ENCODE results near the gene ADORA2A. TPM values are rescaled to one million over a fixed set of nuclear protein-coding genes. Genes with fewer than 3 reads are reported as not detected.

The ADORA2A gene
- polyA plus RNA-seq, 1 experiment = 2.8 TPM

DNA sequence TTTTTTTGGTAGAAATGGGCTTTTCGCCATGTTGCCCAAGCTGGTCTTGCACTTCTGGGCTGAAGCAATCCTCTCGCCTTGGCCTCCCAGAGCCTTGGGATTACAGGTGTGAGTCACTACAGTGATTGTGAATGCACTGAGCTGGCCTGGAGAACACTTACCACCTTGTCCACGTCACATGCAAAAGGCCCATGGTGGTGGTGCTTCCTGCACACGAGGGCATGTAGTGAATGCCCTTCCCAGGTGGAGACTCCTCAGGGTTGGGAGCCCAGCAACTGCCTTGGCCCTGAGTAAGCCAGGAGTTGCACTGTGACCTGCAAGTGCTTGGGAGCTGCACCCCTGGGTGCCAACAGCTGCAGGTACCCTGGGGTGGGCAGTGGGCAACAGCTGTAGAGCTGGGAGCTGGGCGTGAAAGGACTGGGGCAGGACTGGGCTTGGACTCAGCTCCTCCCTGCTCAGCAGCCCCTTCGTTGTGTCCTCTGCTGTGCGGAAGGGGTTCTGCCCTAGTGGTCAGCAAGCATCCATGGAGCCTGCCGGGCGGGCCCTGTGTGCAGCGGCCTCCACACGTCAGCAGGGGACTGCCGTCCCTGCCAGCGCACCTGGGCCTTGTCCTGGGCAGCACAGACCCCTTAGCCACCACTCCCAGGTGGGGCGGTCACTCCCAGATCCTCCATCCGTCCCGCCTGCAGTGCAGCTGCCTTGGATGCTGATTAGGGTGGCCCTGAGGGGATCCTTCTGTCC, 9.3 kb upstream of the ADORA2A start:
- DNase-seq (ENCODE audit: low read depth) = no peak
- POLR2A ChIA-PET = no interaction called here

GRCh38 chr22:24418786-24419474, 8.5 kb upstream of the ADORA2A start:
- Histone ChIP-seq H3K4me3 (ENCODE audit: low read depth, low read length) (no peak overlapping the region), H3K36me3 (ENCODE audit: control insufficient read depth, insufficient read depth, low read length) (peaks cover 8% of the 10 kb centered on the region), H3K27me3 (ENCODE audit: control insufficient read depth, insufficient read depth, low read length) (no peaks in the 10 kb centered on the region)
- POLR2A ChIA-PET = no interaction called here
- TF ChIP-seq CTCF (IDR thresholded peaks at IDR 0.05; ENCODE audit: insufficient read depth, low read depth, low read length) = no peak
- no peak for DNase-seq (ENCODE audit: low read depth)
- CTCF ChIA-PET = interaction anchor here (4.0 kb wide), 1 partner anchor 85 kb away, joined by 15 read pairs; no protein-coding TSS in a partner anchor

More for the DNA sequence above, 9.3 kb upstream of the ADORA2A start:
- Histone ChIP-seq H3K27me3 (ENCODE audit: control insufficient read depth, insufficient read depth, low read length) (no peaks in the 10 kb centered on the region), H3K36me3 (ENCODE audit: control insufficient read depth, insufficient read depth, low read length) (peaks cover 8% of the 10 kb centered on the region), H3K4me3 (ENCODE audit: low read depth, low read length) (no peak overlapping the region)
- CTCF ChIA-PET = interaction anchor here (1.3 to 4.0 kb wide), 2 partner anchors 86 to 103 kb away, joined by 3 to 15 read pairs; no protein-coding TSS in a partner anchor
- no peak for TF ChIP-seq CTCF (IDR thresholded peaks at IDR 0.05; ENCODE audit: insufficient read depth, low read depth, low read length)

DNA sequence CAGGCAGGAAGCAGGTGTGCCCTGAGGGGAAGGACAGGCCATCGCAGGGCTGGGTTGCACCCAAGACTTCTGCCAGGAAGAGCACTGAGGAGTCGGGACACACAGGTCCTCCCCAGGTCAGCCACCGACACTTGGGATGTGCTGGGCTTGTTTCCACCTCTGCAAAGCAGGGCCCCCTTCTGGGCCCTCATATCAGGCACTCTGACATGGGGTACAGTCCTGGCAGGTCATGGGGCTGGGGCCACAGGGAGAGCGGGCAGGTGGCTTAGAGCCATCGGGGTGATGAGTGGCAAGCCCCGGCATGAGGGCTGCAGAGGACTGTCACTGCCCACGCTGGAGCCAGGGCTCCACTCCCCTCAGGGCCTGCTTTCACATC, 7.9 kb upstream of the ADORA2A start:
- no peak for TF ChIP-seq CTCF (IDR thresholded peaks at IDR 0.05; ENCODE audit: insufficient read depth, low read depth, low read length)
- ChIA-PET CTCF (interaction anchor here (5.7 kb wide), 1 partner anchor 85 kb away, joined by 50 read pairs; no protein-coding TSS in a partner anchor), POLR2A (no interaction called here)
- DNase-seq (ENCODE audit: low read depth) = no peak
- H3K36me3 ChIP-seq (ENCODE audit: control insufficient read depth, insufficient read depth, low read length) = peaks cover 8% of the 10 kb centered on the region
- H3K27me3 ChIP-seq (ENCODE audit: control insufficient read depth, insufficient read depth, low read length) = no peaks in the 10 kb centered on the region
- no peak overlapping the region for H3K4me3 ChIP-seq (ENCODE audit: low read depth, low read length)

DNA sequence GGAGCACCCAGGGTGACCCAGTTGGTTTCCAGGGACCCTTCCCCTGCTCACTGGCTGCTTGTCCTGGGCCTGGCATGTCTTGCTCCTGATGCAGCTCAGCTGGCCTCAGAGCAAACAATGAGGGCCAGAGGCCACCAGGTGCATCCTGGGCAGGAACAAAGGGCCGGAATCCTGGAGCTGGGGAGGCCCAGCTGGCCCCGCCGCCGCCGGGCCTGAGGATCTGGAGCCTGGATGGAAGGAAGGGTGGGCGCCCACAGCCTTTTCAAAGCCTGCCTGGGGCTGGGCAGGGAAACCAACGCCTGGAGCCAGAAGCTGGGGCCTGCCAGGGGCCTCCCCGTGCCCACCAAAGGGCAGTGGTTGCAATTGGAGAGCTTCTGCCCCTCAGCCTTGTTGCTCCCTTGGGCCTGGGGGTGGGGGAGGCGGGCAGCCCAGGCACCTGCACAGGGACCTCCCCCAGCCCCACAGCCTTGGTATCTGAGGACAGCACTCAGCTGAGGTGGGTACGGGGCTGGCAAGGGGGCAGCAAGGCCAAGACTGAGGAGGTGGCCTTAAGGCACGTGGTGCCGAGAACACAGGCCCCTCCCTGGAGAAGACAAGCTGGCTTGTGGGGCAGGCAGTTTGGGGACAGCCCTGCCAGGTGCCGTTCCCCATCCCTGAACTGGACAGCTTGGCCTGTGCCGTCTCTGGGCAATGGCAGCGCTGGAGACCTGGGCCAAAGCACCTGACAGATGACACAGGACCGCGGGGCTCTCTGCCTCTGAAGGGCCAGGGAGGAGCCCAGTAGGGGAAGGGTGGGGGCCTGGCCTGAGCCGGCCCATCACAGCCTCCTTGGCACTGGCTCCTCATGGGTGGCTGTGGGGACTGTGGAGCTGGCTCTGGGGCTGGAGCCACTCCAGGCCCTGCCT, 7.1 kb upstream of the ADORA2A start:
- no peak for TF ChIP-seq CTCF (IDR thresholded peaks at IDR 0.05; ENCODE audit: insufficient read depth, low read depth, low read length)
- POLR2A ChIA-PET = no interaction called here
- H3K4me3 ChIP-seq (ENCODE audit: low read depth, low read length) = no peak overlapping the region
- H3K36me3 ChIP-seq (ENCODE audit: control insufficient read depth, insufficient read depth, low read length) = peaks cover 6% of the 10 kb centered on the region
- CTCF ChIA-PET = interaction anchor here (0.6 to 5.7 kb wide), 6 partner anchors 13 to 704 kb away, joined by 3 to 50 read pairs (median 3); no protein-coding TSS in a partner anchor
- H3K27me3 ChIP-seq (ENCODE audit: control insufficient read depth, insufficient read depth, low read length) = no peaks in the 10 kb centered on the region
- no peak for DNase-seq (ENCODE audit: low read depth)

Data from BJ (cell line).